ENCODE results near the gene NLRX1. TPM values are rescaled to one million over a fixed set of nuclear protein-coding genes. Genes with fewer than 3 reads are reported as not detected.

NLRX1 gene
- total RNA-seq, 4 donors from 2014 or later, result 8.3 to 28.6 (median 21.3) TPM

- no peak for DNase-seq
- no peak overlapping the region for H3K27ac ChIP-seq
- no peaks in the 10 kb centered on the region for H3K4me1 ChIP-seq
- TF ChIP-seq POLR2A (IDR thresholded peaks at IDR 0.05) (no peak), CTCF (IDR thresholded peaks at IDR 0.05) (no peak)
- peaks cover 0 to 14% (median 0%) of the 10 kb centered on the region in 3 donors for H3K36me3 ChIP-seq
- H3K9me3 ChIP-seq, result no peaks in the 10 kb centered on the region
- H3K4me3 ChIP-seq, result no peak overlapping the region
- H3K27me3 ChIP-seq, result no peaks in the 10 kb centered on the region
Observed at GRCh38 chr11:119173453-119173852, 4.9 kb downstream of the NLRX1 start.

- no peak overlapping the region for H3K4me3 ChIP-seq
- H3K27me3 ChIP-seq, result no peaks in the 10 kb centered on the region
- H3K36me3 ChIP-seq, result peaks cover 0 to 23% (median 0%) of the 10 kb centered on the region in 3 donors
- no peaks in the 10 kb centered on the region for H3K4me1 ChIP-seq
- no peak for TF ChIP-seq POLR2A (IDR thresholded peaks at IDR 0.05)
- TF ChIP-seq CTCF (IDR thresholded peaks at IDR 0.05), result no peak
- DNase-seq, result no peak
- H3K27ac ChIP-seq, result no peak overlapping the region
- no peaks in the 10 kb centered on the region for H3K9me3 ChIP-seq
Observed at GRCh38 chr11:119175493-119176077, 7.1 kb downstream of the NLRX1 start.

- Histone ChIP-seq H3K27ac (no peak overlapping the region), H3K4me1 (no peaks in the 10 kb centered on the region), H3K4me3 (no peak overlapping the region), H3K36me3 (peaks cover 0 to 23% (median 0%) of the 10 kb centered on the region in 3 donors), H3K9me3 (no peaks in the 10 kb centered on the region), H3K27me3 (no peaks in the 10 kb centered on the region)
- TF ChIP-seq POLR2A (IDR thresholded peaks at IDR 0.05), result no peak
- no peak for TF ChIP-seq CTCF (IDR thresholded peaks at IDR 0.05)
- DNase-seq, result no peak
Observed at GRCh38 chr11:119178166-119178680, 9.7 kb downstream of the NLRX1 start.

GRCh38 chr11:119179342-119179741 lies 10.8 kb downstream of the NLRX1 start:
- Histone ChIP-seq H3K36me3 (peaks cover 0 to 22% (median 0%) of the 10 kb centered on the region in 3 donors), H3K4me3 (no peak overlapping the region), H3K27me3 (no peaks in the 10 kb centered on the region), H3K27ac (no peak overlapping the region), H3K4me1 (no peaks in the 10 kb centered on the region), H3K9me3 (no peaks in the 10 kb centered on the region)
- DNase-seq, result no peak
- no peak for TF ChIP-seq POLR2A (IDR thresholded peaks at IDR 0.05)
- TF ChIP-seq CTCF (IDR thresholded peaks at IDR 0.05), result no peak

- Histone ChIP-seq H3K4me3 (no peak overlapping the region), H3K27ac (no peak overlapping the region), H3K4me1 (no peaks in the 10 kb centered on the region), H3K9me3 (no peaks in the 10 kb centered on the region), H3K27me3 (no peaks in the 10 kb centered on the region), H3K36me3 (peaks cover 0 to 17% (median 0%) of the 10 kb centered on the region in 3 donors)
- no peak for TF ChIP-seq CTCF (IDR thresholded peaks at IDR 0.05)
- TF ChIP-seq POLR2A (IDR thresholded peaks at IDR 0.05), result no peak
- DNase-seq, result no peak
Observed at GRCh38 chr11:119179983-119180382, 11.5 kb downstream of the NLRX1 start.
